NCI-H82 treated with DMSO at 0.1 percent for 48 hours (cell line): ENCODE data around the gene TRABD2A.
A peak's percentile ranks its signal among the peaks of the same experiment; 100 is the strongest.
"Not testable (repeated sequence)": the region's sequence is repeated elsewhere in the genome, so short reads cannot be mapped to it uniquely, and the experiment has no call there.

Source experiments
- DNase-seq: peaks from one replicate; lab custom pipeline; 2025; ENCODE audit not compliant: unreplicated experiment; lab: John Stamatoyannopoulos, UW

TRABD2A gene

GRCh38 chr2:84785950-84786349, 94.9 kb downstream of the TRABD2A start:
- DNase-seq: no peak

GRCh38 chr2:84782717-84783442, 98.0 kb downstream of the TRABD2A start:
- DNase-seq: peak; percentile 71

- peak; percentile 11 for DNase-seq
Measured at GRCh38 chr2:84781942-84782716, 98.8 kb downstream of the TRABD2A start.

- DNase-seq: no peak
Measured at GRCh38 chr2:84779781-84780180, 101.1 kb downstream of the TRABD2A start.

- no peak for DNase-seq
Measured at GRCh38 chr2:84778911-84779690, 101.8 kb downstream of the TRABD2A start.

- no peak for DNase-seq
Measured at GRCh38 chr2:84776011-84776410, 104.9 kb downstream of the TRABD2A start.

GRCh38 chr2:84773562-84773961, 107.3 kb downstream of the TRABD2A start:
- DNase-seq: not testable (repeated sequence)
